ENCODE results near the gene MED25.

Gene MED25

DNA sequence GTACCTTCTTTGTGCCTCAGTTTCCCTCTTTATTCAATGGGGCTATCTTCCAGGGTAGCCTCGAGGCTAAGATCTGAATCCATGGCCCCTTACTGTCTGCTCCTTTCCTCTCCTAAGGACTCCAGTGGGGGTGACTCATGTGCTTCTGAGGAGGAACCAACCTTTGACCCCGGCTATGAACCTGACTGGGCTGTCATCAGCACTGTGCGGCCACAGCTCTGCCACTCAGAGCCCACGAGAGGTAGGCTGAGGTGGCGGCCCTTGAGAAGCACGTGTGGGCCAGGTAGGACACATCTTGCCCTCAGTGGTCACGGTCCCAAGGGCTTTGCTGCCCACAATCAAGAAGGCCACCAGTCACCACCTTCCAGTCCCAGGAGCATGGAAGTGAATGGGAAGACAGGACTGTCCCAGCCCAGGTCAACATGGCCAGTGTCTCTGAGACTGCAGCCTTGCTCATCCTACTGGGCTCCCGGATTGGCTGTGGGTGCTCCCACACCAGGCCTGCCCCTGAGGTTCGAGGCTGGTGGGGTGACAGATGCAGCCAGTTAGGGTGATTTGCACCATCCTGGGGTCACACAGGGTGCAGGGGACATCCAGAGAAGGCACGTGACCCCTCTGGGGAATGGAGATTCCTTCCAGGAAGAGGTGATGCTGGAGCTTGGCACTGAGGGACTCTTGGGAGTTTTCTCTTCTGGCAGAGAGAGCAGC is 62.2 kb downstream of the MED25 start:
- DNase-seq: no peak
- Mint-ChIP-seq H3K9me3 (no peaks in the 10 kb centered on the region), H3K4me1 (ENCODE audit: low read depth) (peaks cover 24% of the 10 kb centered on the region), H3K36me3 (ENCODE audit: low read depth) (peaks cover 64% of the 10 kb centered on the region), H3K4me3 (peak overlapping the region; percentile 10), H3K27ac (no peak overlapping the region), H3K27me3 (no peaks in the 10 kb centered on the region)

DNA sequence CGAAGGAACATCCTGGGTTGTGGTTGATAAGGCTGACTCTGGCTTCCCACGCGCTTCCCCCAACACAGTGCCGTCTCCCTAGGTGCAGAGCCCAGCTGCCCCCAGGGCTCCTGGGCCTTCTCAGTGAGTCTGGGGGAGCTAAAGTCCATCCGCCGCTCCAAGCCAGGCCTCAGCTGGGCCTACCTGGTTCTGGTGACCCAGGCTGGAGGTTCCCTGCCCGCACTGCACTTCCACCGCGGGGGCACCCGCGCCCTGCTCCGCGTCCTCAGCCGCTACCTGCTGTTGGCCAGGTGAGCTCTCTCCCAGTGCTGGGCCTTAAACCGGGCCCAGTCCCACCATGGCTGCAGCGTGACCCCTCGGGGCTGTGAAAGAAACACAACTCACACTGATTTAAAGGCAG is 63.1 kb downstream of the MED25 start:
- H3K27me3 Mint-ChIP-seq: no peaks in the 10 kb centered on the region
- no peak overlapping the region for H3K27ac Mint-ChIP-seq
- DNase-seq: no peak
- H3K4me1 Mint-ChIP-seq (ENCODE audit: low read depth): peaks cover 19% of the 10 kb centered on the region
- no peaks in the 10 kb centered on the region for H3K9me3 Mint-ChIP-seq
- H3K36me3 Mint-ChIP-seq (ENCODE audit: low read depth): peaks cover 69% of the 10 kb centered on the region
- H3K4me3 Mint-ChIP-seq: no peak overlapping the region

DNA sequence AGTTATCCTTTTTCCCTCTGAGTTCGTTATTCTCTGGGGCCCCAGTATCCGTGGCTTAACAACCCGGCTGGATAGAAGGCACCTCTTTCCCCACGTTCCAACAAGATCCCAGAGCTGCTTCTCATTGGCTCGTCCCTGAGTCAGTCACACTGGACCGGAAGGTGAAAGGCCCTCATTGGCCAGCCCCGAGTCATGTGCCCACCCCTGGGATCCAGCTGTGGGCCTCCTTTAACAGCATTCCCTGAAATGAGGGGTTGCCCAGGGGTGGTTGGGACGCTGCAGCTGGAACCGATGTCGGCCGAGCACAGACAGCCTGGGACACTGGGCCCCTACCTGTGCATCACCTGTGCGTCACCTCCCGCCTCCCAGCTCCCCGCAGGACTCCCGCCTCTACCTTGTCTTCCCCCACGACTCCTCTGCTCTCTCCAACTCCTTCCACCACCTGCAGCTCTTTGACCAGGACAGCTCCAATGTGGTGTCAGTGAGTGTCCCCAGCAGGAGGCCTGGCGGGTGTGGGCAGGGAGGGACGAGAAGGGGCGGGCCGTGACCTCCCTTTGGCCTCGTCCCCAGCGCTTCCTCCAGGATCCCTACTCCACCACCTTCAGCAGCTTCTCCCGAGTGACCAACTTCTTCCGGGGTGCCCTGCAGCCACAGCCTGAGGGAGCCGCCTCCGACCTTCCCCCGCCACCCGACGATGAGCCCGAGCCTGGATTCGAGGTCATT is 63.7 kb downstream of the MED25 start:
- Mint-ChIP-seq H3K27me3 (no peaks in the 10 kb centered on the region), H3K9me3 (no peaks in the 10 kb centered on the region), H3K4me3 (no peak overlapping the region), H3K4me1 (ENCODE audit: low read depth) (peaks cover 19% of the 10 kb centered on the region), H3K36me3 (ENCODE audit: low read depth) (peaks cover 73% of the 10 kb centered on the region), H3K27ac (no peak overlapping the region)
- no peak for DNase-seq

DNA sequence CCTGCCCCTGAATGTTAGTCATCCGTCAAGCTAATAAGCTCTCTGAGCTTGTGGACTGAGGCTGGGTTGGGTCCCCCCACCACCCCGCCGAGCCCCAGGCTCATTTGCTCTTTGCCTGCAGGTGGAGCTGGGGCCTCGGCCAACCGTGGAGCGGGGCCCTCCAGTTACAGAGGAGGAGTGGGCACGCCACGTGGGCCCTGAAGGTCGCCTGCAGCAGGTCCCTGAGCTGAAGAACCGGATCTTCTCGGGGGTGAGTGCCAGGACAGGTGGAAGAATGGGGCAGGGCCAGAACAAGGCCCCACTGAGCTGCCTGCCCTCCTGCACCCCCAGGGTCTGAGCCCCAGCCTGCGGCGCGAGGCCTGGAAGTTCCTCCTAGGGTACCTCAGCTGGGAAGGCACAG is 64.6 kb downstream of the MED25 start:
- H3K27me3 Mint-ChIP-seq: no peaks in the 10 kb centered on the region
- H3K4me1 Mint-ChIP-seq (ENCODE audit: low read depth): peaks cover 19% of the 10 kb centered on the region
- no peak overlapping the region for H3K27ac Mint-ChIP-seq
- no peak for DNase-seq
- no peak overlapping the region for H3K4me3 Mint-ChIP-seq
- peaks cover 75% of the 10 kb centered on the region for H3K36me3 Mint-ChIP-seq (ENCODE audit: low read depth)
- no peaks in the 10 kb centered on the region for H3K9me3 Mint-ChIP-seq

DNA sequence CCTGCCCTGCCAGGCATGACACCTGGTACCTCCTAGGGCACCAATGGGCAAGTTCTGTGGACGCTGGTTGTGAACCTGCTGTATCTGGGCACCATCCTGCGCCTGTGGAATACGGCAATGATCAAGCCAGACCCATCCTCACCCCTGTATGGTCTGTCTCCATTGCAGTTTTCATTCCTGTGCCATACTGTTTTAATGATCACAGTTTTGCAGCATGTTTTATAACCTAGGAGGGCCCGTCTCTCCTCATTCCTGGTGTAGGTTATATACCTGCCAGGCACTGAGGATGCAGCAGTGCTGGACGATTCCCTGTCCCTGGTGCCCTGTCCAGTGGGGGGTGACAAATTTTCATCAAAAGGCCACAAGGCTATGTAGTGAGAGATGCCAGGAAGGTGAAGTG is 65.0 kb downstream of the MED25 start:
- Mint-ChIP-seq H3K4me1 (ENCODE audit: low read depth) (peaks cover 16% of the 10 kb centered on the region), H3K4me3 (no peak overlapping the region), H3K27me3 (no peaks in the 10 kb centered on the region), H3K36me3 (ENCODE audit: low read depth) (peaks cover 73% of the 10 kb centered on the region), H3K9me3 (no peaks in the 10 kb centered on the region), H3K27ac (no peak overlapping the region)
- no peak for DNase-seq

DNA sequence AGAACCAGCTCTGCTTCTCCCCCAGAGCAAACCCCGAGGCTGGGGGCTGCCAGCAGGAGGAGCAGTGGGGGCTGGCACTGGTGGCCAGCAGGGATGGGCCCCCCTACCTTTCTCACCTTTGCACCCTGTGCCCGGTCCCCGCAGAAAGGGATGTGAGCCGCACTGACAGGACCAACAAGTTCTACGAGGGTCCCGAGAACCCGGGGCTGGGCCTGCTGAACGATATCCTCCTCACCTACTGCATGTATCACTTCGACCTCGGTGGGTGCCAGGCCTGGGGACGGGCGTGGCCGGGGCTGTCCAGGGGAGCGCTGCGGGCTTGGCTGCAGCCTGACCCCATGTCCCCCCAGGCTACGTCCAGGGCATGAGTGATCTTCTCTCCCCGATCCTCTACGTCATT is 66.0 kb downstream of the MED25 start:
- Mint-ChIP-seq H3K36me3 (ENCODE audit: low read depth) (peaks cover 72% of the 10 kb centered on the region), H3K4me1 (ENCODE audit: low read depth) (peaks cover 6% of the 10 kb centered on the region), H3K9me3 (no peaks in the 10 kb centered on the region), H3K27ac (peak overlapping the region; percentile 57), H3K4me3 (no peak overlapping the region), H3K27me3 (no peaks in the 10 kb centered on the region)
- no peak for DNase-seq

DNA sequence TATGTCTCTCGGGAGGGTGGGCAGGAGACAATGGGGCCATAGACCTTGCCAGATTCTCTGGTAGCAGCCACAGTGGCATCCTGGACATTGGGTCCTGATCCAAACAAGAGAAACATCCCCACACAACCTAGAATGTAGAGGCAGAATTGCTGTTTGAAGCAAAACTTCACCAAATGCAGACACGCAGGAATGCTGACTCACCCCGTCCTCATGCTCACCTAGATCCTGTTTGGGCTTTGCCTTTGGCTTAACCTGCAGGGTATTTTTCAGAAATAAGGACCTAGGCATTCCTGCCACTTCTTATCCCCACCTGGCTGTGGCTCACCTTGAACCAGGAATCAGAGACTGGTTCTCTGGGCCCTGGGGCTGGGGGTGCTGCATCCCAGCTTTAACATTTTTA is 66.7 kb downstream of the MED25 start:
- H3K4me1 Mint-ChIP-seq (ENCODE audit: low read depth): peaks cover 4% of the 10 kb centered on the region
- H3K27ac Mint-ChIP-seq: peak overlapping the region; percentile 57
- H3K27me3 Mint-ChIP-seq: no peaks in the 10 kb centered on the region
- peaks cover 74% of the 10 kb centered on the region for H3K36me3 Mint-ChIP-seq (ENCODE audit: low read depth)
- DNase-seq: no peak
- no peaks in the 10 kb centered on the region for H3K9me3 Mint-ChIP-seq
- no peak overlapping the region for H3K4me3 Mint-ChIP-seq
